SH-SY5Y (cell line): Measurements from ENCODE around the gene CBR1.

Experiments
- GATA2 ChIP-seq: IDR thresholded peaks from 2 replicates; pipeline ENCODE4 v1.6.1; 2011; ENCODE audit warnings: mild to moderate bottlenecking, low read depth, low read length
- GATA3 ChIP-seq: IDR thresholded peaks from 2 replicates; pipeline ENCODE4 v1.6.1; 2011; ENCODE audit warnings: low read depth, mild to moderate bottlenecking, low read length, moderate library complexity

Gene CBR1

DNA sequence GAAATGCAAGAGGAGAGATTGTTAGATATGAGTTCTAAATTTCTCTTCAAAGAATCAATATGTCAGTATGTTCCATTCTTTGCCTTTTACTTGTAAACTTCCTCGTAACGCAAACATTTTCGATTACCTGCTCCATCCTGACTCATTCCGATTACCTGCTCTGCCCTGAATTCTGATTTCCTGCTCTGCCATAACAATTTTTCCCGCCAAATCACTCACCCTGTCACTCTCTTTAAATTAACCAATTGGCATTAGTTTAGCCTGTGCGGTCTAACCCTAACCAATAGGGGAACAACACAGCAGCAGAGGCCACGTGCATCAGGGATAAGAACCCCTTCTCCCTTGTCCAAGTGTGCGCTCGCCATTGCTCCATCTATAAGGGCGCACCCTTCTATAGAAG, 40.0 kb downstream of the CBR1 start:
- TF ChIP-seq GATA3, result no peak
- TF ChIP-seq GATA2, result no peak

DNA sequence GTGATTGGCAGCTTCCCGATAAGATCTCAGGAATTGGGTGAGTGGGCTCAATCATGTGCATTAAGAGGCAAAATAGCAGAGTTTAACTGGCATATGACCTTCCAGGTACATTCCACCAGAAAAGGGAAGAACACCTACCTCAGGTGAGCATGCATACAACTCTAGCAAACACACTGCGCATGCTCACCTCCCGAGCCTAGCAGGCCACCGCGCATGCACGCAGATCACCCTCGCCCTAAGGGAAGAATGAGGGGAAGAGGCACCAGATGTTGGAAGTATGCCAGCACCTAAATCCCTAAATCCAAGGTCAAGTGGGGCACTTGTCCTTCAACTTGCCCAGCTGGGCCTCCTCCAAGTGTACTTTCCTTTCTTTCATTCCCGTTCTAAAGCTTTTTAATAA, 41.4 kb downstream of the CBR1 start:
- TF ChIP-seq GATA3 (no peak), GATA2 (no peak)

- TF ChIP-seq GATA2 (no peak), GATA3 (no peak)
Observed at GRCh38 chr21:36113647-36114428, 44.0 kb downstream of the CBR1 start.

- TF ChIP-seq GATA3 (no peak), GATA2 (no peak)
Observed at GRCh38 chr21:36115138-36115730, 45.4 kb downstream of the CBR1 start.

DNA sequence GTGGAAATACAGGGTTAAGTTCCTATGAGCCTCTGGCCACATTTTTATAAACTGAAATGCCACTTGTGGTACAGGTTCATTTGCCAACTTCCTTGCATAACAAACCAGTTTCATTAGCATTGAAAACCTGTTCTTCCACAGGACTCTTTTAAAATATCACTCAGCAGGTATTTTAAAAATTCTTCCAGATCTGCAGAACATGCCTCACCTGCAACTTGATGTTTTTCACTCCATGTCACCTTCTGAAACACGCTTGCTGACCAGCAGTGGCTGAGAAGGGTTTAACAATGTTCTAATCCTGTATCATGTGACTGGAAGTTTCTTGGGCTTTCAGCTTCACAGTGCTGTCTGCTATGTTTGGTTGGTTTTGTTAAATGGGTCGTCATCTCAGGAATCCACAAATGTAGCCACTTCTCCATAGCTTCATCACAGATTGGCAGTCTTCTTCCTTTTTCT, 47.5 kb downstream of the CBR1 start:
- TF ChIP-seq GATA3 (no peak), GATA2 (no peak)

- TF ChIP-seq GATA3, result no peak
- no peak for TF ChIP-seq GATA2
Observed at GRCh38 chr21:36120304-36120888, 50.6 kb downstream of the CBR1 start.
